Mesenteric fat pad (tissue), 1 donor: Measurements from ENCODE around the gene VCY. TPM values are rescaled to one million over a fixed set of nuclear protein-coding genes. Genes with fewer than 3 reads are reported as not detected.
"Not testable (repeated sequence)": the region's sequence is repeated elsewhere in the genome, so short reads cannot be mapped to it uniquely, and the experiment has no call there.

Experiments used
- DNase-seq: peaks from one replicate; pipeline ENCODE4 v3.0.0-alpha.2; 2020; ENCODE audit warnings: low spot score
- long read RNA-seq: library from polyadenylated mRNA; unstranded; transcript quantifications from one replicate; pipeline ENCODE4 v2.0.0, GENCODE V29; 2020
- total RNA-seq: library from RNA; stranded (reverse); fragmentation: NEBNext Ultra II Directional; extraction: Animal tissue kit (Norgen Biotek cat#: 25700); gene quantifications from one replicate; pipeline ENCODE4 v1.2.1, GENCODE V29; 2021
- donor health status: DM: yes; HTN: yes; CAD: no.

VCY gene
- total RNA-seq, result not detected
- long read RNA-seq, result 0 reads

GRCh38 chrY:13986373-13986772 lies at the start of gene VCY:
Gene VCY (minus strand): TSS chrY:13986473. CDS start chrY:13986440, 33 bp downstream.
- DNase-seq, result not testable (repeated sequence)

- not testable (repeated sequence) for DNase-seq
Measured at GRCh38 chrY:14030395-14030794, 44.1 kb upstream of the VCY start.

GRCh38 chrY:14011916-14012315 lies 25.6 kb upstream of the VCY start:
- DNase-seq, result not testable (repeated sequence)

GRCh38 chrY:13942406-13942805 lies 43.9 kb downstream of the VCY start:
- not testable (repeated sequence) for DNase-seq

Other genes starting within 250 kb of the VCY start
- gene VCY1B, start 69.8 kb upstream of the VCY start, total RNA-seq, result not detected